ENCODE results near the gene LIMS1.

The LIMS1 gene

GRCh38 chr2:108626995-108627394, 92.7 kb downstream of the LIMS1 start:
- TF ChIP-seq CTCF (IDR thresholded peaks at IDR 0.05; ENCODE audit: insufficient read depth, low read depth, low read length, missing control alignments), result no peak
- no peak overlapping the region for H3K4me3 ChIP-seq (ENCODE audit: low read depth, low read length)
- no peak for DNase-seq (ENCODE audit: low read depth)

- no peak overlapping the region for H3K4me3 ChIP-seq (ENCODE audit: low read depth, low read length)
- TF ChIP-seq CTCF (IDR thresholded peaks at IDR 0.05; ENCODE audit: insufficient read depth, low read depth, low read length, missing control alignments), result no peak
- DNase-seq (ENCODE audit: low read depth), result no peak
Observed at GRCh38 chr2:108627911-108628567, 93.8 kb downstream of the LIMS1 start.

- no peak for TF ChIP-seq CTCF (IDR thresholded peaks at IDR 0.05; ENCODE audit: insufficient read depth, low read depth, low read length, missing control alignments)
Observed at GRCh38 chr2:108628936-108629335, 94.7 kb downstream of the LIMS1 start.

GRCh38 chr2:108629417-108629816, 95.1 kb downstream of the LIMS1 start:
- H3K4me3 ChIP-seq (ENCODE audit: low read depth, low read length), result no peak overlapping the region
- no peak for TF ChIP-seq CTCF (IDR thresholded peaks at IDR 0.05; ENCODE audit: insufficient read depth, low read depth, low read length, missing control alignments)
- peak; percentile 62 for DNase-seq (ENCODE audit: low read depth)

More at GRCh38 chr2:108628936-108629335, 94.7 kb downstream of the LIMS1 start:
- no peak for DNase-seq (ENCODE audit: low read depth)
- no peak overlapping the region for H3K4me3 ChIP-seq (ENCODE audit: low read depth, low read length)

- no peak overlapping the region for H3K4me3 ChIP-seq (ENCODE audit: low read depth, low read length)
- TF ChIP-seq CTCF (IDR thresholded peaks at IDR 0.05; ENCODE audit: insufficient read depth, low read depth, low read length, missing control alignments), result no peak
- no peak for DNase-seq (ENCODE audit: low read depth)
Observed at GRCh38 chr2:108630567-108631405, 96.5 kb downstream of the LIMS1 start.

GRCh38 chr2:108632332-108633160, 98.3 kb downstream of the LIMS1 start:
- no peak overlapping the region for H3K4me3 ChIP-seq (ENCODE audit: low read depth, low read length)
- no peak for TF ChIP-seq CTCF (IDR thresholded peaks at IDR 0.05; ENCODE audit: insufficient read depth, low read depth, low read length, missing control alignments)
- DNase-seq (ENCODE audit: low read depth), result no peak
